C4-2B (cell line): ENCODE data around the gene ALDH1L1.

Source experiments
- CTCF ChIP-seq: fragments of 450-650 bp; conservative IDR thresholded peaks from 2 replicates; pipeline ENCODE4 v1.5.1; 2017; ENCODE audit warnings: mild to moderate bottlenecking
- ZFX ChIP-seq: fragments of 450-650 bp; IDR thresholded peaks from 2 replicates; pipeline ENCODE4 v1.6.1; 2017

GRCh38 chr3:126127452-126127851 lies 52.9 kb downstream of the ALDH1L1 start:
- TF ChIP-seq CTCF (no peak), ZFX (no peak)
